Measurements from ENCODE around the gene ALK.
"Not testable (repeated sequence)": the region's sequence is repeated elsewhere in the genome, so short reads cannot be mapped to it uniquely, and the experiment has no call there.

Gene ALK

DNA sequence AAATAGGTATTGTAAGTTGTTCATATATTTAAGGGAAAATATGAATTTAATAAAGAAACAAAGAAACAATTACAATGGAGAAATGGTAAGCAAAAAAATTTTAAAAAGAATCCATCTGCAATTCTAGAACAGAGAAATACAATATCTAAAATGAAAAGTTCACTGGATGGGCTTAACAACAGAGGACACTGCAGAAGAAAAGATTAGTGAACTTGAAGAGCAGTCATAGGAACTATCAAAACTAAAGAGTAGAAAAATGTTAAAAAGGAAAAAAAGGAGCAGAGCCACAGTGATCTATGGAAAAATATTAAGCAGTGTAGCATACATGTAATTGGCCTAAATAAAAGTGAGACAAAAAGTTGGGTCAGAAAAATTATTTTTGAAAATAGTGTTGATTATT is 83.5 kb downstream of the ALK start:
- no peak for DNase-seq

GRCh38 chr2:29834624-29835023 is 86.8 kb downstream of the ALK start:
- no peak for DNase-seq

DNA sequence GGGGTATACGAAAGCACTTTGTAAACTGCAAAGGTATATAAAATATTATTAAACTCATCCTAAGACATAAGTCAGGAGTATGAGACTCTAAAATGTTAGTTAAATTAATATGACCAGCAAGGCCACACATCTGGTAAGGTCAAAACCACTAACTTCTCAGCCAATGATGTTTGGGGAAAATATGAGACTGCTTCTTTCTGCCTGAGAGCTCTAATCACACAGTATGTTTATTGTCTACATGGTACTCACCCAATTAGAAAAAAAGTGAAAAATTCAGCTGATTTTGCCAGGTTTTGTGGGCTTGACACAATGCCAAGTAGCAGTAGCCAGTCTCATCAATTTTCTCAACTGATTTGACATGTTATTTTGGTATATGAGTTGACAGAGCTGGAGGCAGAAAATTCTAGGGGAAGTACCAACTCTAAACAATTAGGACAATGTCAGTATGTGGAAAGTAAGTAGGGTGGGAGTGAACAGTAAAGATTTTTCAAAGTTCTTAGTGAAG is 87.3 kb downstream of the ALK start:
- no peak for DNase-seq

GRCh38 chr2:29831560-29831959 is 89.8 kb downstream of the ALK start:
- no peak for DNase-seq

DNA sequence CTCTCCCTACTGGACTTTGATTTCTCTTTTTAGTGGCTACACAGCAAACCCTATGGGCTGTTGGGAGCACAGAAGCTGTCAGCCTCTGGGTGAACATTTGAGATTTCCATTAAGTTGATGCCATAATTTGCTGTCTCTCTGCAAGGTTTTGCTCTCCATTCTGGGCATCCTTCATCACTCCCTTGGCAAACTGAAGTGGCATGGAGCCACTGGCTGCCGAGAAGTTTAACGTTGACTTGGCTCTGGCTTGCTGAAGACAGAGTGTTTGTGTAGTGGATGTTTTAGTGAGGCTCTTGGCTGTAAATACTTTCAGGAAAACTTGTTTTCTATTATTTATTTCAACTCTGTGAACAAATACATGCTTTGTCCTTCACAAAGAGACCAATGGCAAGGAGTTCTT is 91.5 kb downstream of the ALK start:
- no peak for DNase-seq

- DNase-seq: not testable (repeated sequence)
Observed at GRCh38 chr2:29824145-29824544, 97.2 kb downstream of the ALK start.

GRCh38 chr2:29821591-29821990 is 99.8 kb downstream of the ALK start:
- DNase-seq: no peak

GRCh38 chr2:29819570-29819969 is 101.8 kb downstream of the ALK start:
- no peak for DNase-seq

DNA sequence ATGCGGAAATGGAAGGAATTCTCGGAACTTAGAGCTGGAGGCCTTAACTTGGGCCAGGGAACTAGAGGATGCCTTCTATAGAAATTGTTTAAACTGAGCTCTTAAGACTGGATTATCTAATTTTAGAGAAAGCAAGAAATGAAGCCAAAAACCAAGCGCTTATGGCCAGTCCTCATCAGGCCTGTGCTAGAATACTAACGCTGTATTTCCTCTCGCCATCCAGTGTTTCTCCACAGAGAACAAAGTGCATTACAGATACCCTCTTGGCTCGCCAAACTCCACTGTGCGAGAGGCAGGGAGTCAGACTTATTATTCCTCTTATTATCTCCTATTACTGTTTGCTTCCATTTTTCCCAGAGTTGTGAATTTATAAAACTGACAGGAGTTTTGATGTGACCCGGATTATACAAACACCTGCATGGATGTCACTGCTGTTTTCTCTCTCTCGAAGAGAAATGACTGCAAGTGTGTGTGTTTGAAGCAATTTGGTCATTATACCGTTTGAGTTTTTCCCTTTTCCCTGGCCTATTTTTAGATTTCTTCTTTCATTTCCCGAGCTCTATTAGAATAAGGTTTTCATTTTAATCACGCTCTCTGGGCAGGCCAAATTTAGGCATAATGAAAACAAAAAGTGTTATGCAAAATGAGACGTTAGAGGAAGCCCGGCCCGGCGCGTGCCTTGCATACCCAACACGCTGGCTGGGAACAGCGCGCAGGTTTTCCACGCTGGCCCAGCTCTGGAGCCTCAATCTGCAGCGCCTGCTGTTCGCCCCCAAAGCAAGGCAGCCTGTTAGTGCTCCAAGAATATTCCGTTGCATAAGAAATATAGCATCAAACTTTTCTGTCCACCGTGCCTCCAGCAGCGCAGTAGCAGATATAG is 103.3 kb downstream of the ALK start:
- DNase-seq: no peak

DNA sequence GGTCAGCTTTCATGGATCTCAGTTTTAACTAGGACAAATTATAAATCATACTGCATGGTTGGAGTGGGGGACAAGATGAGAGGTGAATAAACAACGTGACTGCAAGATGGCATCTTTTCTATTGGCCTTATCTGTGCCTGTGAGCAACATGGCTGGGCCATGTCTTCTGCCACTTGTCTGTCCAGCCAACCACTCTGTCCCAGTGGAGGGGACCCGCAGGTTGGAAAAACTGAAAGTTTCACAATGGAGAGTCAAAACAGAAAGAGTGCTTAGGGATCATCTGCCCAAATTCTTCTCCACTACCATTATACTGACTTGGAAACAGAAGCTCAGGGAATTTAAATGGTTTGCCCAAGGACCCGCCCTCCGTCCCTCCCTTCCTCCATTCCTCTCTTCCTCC is 104.1 kb downstream of the ALK start:
- no peak for DNase-seq

DNA sequence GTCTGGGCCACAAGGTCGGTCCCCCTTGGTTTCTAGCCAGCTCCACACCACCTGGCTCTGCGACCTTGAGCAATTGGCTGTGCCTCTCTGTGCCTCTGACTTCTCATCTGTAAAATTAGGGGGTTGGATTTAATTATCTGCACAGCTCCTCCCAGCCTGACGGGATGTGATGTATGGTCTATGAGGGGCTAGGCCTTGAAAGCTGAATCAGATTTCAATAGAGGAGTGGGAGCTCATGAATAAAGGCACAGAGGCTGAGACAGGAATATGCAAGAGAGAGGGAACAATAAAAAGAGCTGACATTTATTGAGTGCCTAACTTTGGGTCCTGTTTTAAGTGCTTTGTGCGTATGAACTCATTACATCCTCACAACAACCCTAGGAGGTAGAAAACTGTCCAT is 104.7 kb downstream of the ALK start:
- no peak for DNase-seq

DNA sequence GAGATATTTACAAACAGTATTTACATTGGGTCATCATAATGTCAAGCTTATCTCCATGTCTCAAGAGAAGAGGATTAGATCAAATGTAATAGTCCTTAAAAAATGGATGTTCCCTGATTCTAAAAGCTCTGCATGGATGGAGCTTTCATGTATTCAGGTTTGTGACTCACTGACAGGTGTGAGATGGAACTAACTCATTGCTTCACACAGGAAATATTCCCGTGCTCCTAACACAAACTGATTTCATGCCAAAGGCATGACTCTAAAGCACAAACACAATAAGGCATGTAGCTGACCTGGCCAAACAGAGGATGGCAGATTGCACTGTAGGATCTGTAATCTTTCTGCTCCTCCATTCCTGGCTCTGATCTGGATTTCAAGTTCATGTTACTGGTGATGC is 110.0 kb downstream of the ALK start:
- DNase-seq: no peak

DNA sequence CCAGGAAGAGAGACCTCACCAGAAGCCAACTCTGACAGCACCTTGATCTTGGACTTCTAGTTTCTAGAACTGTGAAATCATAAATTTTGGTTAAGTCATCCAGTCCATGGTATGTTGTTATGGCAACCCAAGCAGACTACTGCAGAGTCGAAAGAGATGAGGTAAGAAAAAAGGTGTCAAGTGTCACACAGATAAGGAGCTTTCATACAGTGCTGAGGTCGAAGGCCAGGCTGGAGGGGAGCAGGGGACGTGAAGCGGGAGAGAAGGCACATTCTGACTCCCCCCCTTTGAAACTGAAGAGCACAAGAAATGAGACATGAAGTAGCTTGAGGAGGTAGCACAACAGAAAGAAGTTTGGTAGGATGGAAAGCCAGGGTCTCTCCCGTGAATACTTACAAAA is 110.4 kb downstream of the ALK start:
- no peak for DNase-seq

- DNase-seq: no peak
Observed at GRCh38 chr2:29808321-29808720, 113.1 kb downstream of the ALK start.

DNA sequence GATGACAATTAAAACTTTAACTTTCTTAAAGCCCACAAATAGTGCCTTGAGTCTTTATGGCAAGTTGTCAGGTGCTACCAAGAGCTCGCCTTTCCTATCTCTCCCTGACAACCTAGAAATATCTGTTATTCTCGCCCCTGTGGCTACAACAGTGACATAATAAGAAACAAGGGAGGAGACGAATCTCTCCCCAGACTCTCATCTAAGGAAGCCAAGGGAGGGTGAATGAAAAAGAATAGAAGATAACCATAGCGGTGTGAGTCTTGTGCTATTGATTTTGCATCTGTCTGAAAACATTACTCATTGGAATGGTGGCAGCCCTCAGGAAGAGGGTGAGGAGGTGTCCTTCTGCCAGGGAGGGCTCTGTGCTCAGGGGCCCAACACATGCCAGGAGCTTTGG is 114.3 kb downstream of the ALK start:
- DNase-seq: no peak

- DNase-seq: no peak
Observed at GRCh38 chr2:29806461-29806860, 114.9 kb downstream of the ALK start.

GRCh38 chr2:29804671-29805070 is 116.7 kb downstream of the ALK start:
- DNase-seq: no peak

- no peak for DNase-seq
Observed at GRCh38 chr2:29803537-29803936, 117.8 kb downstream of the ALK start.

DNA sequence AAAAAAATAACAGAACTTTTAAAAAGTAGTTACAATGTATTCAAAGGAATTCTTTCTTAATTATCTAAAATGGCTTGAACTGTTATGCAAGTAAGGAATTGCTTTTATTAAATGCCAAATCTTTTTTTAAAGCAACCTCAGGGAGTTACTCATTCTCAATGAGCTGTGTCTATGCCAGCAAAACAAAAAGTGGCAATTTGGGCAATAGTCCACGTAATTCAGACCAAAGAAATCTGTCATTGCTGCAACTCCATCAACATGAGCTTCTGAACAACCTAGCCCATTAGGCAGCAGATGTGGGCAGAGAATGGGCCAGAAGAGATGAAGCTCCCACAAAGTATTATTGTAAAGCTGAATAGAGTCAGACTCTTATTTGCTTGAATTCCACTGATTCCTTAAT is 118.4 kb downstream of the ALK start:
- no peak for DNase-seq

GRCh38 chr2:29799628-29800027 is 121.8 kb downstream of the ALK start:
- DNase-seq: no peak

DNA sequence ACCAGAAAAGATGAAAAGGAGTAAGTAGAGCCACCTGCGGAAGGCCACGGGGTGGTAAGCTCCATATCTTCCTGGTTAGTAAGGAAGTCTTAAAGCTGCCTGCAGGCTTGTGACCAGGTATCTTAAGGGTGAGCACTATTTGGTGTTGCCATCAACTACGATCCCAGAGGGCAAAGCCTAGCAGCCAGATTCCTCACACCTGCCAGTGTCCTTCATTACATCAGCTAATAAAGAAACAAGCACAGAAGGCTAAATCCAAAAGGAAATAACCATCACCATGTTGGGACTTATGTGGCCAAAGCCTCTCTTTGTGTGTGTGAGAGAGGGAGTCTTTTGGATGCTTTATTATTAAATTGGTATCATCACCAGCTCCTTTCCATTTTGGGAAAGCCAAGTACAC is 123.5 kb downstream of the ALK start:
- no peak for DNase-seq

GRCh38 chr2:29796446-29796845 is 124.9 kb downstream of the ALK start:
- no peak for DNase-seq

DNA sequence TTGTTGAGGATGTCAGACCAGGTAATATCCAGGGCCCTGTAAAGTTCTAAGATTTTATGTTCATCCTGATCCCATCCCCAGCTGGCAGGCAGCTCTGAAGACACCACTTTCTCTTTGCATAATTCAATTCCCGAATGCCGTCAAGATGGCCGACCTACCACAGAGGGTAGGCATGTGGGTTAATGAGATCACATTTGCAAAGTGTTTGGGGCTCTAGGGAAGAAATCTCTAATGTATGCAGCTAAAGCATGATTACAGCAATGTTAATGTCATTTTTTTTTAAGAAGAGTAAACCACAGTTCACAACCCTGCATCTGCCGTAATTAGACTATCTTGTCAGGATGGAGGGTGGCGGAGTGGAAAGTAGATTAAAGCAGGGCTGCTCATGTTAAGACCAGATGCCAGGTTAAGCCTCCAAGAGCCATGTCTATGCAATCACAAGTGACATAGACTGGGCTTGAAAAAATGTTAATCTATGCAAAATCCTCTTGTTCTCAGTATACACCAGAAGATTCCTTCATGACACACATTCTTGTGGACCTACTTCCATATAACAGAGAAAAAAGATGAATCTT is 131.4 kb downstream of the ALK start:
- no peak for DNase-seq

Data from GOT3 (cell line).